Dendritic cell treated with granulocyte-macrophage colony-stimulating factor and Interleukin-4, amounts not matched to agents 40 ng/mL and 50 ng/mL, for 4 days (primary cell): ENCODE results near the gene UBQLN4.
"Not testable (repeated sequence)": the region's sequence is repeated elsewhere in the genome, so short reads cannot be mapped to it uniquely, and the experiment has no call there.

Experiments used
- H3K27ac Mint-ChIP-seq: one replicate; pipeline ENCODE4 v1.8.0; 2022; ENCODE audit warnings: mild to moderate bottlenecking, mixed read lengths
- H3K27me3 Mint-ChIP-seq: one replicate; pipeline ENCODE4 v1.8.0; 2022; ENCODE audit warnings: mild to moderate bottlenecking, mixed read lengths
- H3K36me3 Mint-ChIP-seq: one replicate; pipeline ENCODE4 v1.8.0; 2022; ENCODE audit warnings: low read depth, mixed read lengths
- H3K4me1 Mint-ChIP-seq: one replicate; pipeline ENCODE4 v1.8.0; 2022; ENCODE audit warnings: low read depth, mixed read lengths
- H3K4me3 Mint-ChIP-seq: one replicate; pipeline ENCODE4 v1.8.0; 2022; ENCODE audit warnings: mild to moderate bottlenecking, moderate library complexity, mixed read lengths
- H3K9me3 Mint-ChIP-seq: one replicate; pipeline ENCODE4 v1.8.0; 2022; ENCODE audit warnings: mixed read lengths
- intact Hi-C: fragments of 100-400 bp; cut with micrococcal nuclease; formaldehyde crosslinking; loops from one replicate; pipeline ENCODE4 v1.15.0; 2022

UBQLN4 gene

DNA sequence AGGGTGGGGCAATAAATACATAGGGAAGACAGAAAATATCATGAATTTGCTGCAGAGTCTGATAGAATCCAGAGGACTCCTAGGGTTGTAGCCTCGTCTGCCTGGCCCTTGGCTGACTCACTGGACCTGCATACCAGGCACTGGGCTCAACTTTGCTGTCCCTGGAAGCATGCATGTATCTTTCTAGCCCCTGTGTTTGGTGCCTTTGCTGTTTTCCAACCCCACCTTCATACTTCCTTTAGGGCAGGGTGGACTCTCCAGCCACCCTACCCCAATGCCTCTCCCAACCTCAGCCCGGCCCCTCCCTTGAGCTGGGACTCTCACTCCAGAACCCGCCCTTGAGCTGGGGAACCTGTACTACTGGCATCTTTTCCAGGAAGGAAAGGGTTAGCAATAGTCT, 8.6 kb upstream of the UBQLN4 start:
- H3K27me3 Mint-ChIP-seq, result peaks cover 4% of the 10 kb centered on the region
- H3K36me3 Mint-ChIP-seq, result peaks cover 24% of the 10 kb centered on the region
- no peak overlapping the region for H3K4me3 Mint-ChIP-seq
- no peak overlapping the region for H3K27ac Mint-ChIP-seq
- peaks cover 46% of the 10 kb centered on the region for H3K4me1 Mint-ChIP-seq
- intact Hi-C loops, result no loop called here
- H3K9me3 Mint-ChIP-seq, result no peaks in the 10 kb centered on the region

DNA sequence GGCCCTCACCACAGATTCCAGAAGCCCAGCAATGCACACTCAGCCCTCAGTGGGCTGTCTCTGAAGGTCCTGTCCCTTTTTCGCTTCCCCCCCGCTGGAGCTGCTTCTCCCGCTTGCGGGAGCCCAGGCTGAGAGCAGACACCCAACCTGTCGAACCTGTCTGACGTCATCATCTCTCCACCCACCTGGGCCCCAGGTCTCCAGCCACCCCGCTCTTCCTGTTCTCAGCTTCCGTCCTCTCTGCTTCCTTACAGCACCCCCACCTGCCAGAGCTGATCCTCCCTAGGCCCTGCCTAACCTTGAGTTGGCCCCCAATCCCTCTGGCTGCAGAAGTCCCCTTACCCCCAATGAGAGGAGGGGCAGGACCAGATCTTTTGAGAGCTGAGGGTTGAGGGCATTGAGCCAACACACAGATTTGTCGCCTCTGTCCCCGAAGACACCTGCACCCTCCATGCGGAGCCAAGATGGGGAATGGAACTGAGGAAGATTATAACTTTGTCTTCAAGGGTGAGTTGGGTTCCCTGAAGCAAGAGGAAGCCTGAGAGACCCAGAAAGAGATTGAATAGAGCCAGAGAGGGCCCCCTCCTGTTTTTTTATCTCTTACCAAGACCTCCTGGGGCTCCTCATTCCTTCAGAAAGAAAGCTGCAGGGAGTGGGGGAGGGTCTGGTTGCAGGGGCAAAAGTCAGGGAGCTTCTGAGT, 7.5 kb upstream of the UBQLN4 start, which contains the start of gene RAB25:
Gene RAB25 (plus strand): TSS at position 224 of the 700 bp plus-strand sequence. CDS start 241 bp downstream, at position 465.
- intact Hi-C loops, result no loop called here
- Mint-ChIP-seq H3K9me3 (no peaks in the 10 kb centered on the region), H3K36me3 (peaks cover 32% of the 10 kb centered on the region), H3K27ac (peak within 1 kb of the TSS; percentile 12), H3K4me3 (no peak within 1 kb of the TSS), H3K27me3 (peaks cover 4% of the 10 kb centered on the region), H3K4me1 (peaks cover 52% of the 10 kb centered on the region)

DNA sequence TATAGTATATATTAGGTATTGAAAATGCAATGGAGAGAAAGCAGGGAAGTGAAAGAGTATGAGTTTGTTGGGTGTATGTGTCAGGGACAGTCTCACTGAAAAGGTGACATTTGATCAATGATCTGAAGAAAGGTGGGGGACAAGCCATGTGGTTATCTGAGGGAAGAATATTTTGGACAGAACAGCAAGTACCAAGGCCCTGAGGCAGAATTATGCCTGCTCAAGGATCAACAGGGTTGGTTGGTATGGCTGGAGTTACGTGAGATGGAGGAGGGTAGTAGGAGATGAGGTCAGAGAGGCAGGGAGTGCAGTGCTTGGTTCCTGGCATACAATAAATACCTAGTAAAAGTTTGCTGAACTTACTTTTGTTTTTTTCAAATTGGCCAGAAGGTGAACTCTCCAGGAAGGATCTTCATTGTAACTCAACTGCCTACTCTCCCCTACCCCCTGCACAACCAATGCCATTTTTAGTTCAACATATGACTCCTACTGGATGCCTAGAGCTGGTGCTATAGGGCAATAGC, 2.8 kb upstream of the UBQLN4 start:
- peaks cover 60% of the 10 kb centered on the region for H3K36me3 Mint-ChIP-seq
- no peaks in the 10 kb centered on the region for H3K9me3 Mint-ChIP-seq
- H3K27ac Mint-ChIP-seq, result peak overlapping the region; percentile 97
- peaks cover 54% of the 10 kb centered on the region for H3K4me1 Mint-ChIP-seq
- peak overlapping the region; percentile 37 for H3K4me3 Mint-ChIP-seq
- peaks cover 4% of the 10 kb centered on the region for H3K27me3 Mint-ChIP-seq
- intact Hi-C loops, result no loop called here

DNA sequence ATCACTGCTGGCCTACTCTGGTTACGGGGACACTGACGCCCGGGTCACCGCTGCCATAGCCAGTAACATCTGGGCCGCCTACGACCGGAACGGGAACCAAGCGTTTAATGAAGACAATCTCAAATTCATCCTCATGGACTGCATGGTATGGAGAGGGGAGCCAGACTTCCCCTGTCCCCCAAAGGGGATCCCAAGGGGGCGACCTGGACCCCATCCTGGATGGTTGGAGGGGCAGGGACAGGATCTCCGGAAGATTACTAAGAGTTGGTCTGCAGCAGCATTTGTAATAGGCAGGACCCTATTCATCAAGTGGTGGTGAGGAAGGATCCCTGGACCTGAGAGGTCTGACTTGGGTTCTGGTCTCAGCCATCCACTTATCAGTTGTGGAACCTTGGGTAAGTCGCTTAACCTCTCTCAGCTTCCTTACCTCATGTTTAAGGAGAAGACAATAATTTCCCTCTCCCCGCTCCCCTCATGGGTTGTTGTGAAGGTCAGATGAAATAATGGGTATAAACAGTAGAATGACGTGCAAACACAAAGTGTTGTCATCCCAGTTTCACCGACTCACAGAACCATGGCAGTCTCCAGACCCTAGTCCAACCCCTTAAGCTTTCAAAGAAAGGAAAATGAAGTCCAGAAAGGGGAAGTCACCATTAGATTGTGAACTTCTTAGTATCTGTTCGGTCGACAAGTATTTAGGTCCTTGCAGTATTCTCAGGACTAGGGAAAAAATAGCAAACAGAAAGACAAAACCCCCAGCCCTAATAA, 1.9 kb upstream of the UBQLN4 start:
- intact Hi-C loops, result loop anchor here (2.0 kb wide), 2 partner anchors 27 to 35 kb away; partner anchors contain the start of gene MEX3A
- Mint-ChIP-seq H3K9me3 (no peaks in the 10 kb centered on the region), H3K4me1 (peaks cover 50% of the 10 kb centered on the region), H3K4me3 (peak overlapping the region; percentile 99), H3K27ac (peak overlapping the region; percentile 97), H3K27me3 (no peaks in the 10 kb centered on the region), H3K36me3 (peaks cover 70% of the 10 kb centered on the region)

DNA sequence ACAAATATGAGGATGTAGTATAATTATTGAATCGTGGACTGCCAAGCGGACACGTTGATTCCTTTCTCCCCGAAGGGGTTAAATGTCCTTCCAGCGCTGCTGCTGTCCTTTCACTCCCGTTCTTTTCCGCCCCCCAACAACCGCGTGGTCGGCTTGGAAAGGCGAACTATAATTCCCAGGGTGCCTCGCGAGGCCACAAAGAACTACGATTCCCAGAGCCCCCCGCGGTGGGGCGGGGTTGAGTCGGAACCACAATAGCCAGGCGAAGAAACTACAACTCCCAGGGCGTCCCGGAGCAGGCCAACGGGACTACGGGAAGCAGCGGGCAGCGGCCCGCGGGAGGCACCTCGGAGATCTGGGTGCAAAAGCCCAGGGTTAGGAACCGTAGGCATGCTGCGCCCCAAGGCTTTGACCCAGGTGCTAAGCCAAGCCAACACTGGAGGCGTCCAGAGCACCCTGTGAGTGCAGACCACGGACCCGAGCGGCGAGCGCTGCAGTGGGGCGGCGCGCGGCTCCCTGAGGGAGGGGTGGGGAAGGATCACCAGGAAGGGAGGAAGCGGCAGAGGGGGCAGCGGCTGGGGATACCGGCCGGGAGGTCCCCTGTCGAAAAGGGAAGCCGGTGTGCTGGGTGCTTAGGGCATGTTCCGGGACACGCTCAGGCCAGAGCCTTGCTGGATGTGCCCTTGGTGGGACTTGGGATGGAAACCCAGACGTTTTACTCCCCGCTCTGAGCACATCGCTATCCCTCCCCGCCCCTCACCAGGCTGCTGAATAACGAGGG, 1.1 kb upstream of the UBQLN4 start, which contains the start of gene LAMTOR2:
Gene LAMTOR2 (plus strand): TSS at position 283 of the 781 bp plus-strand sequence. CDS start 108 bp downstream, at position 391.
- H3K27me3 Mint-ChIP-seq, result no peaks in the 10 kb centered on the region
- intact Hi-C loops, result loop anchor here (1.0 to 2.0 kb wide), 3 partner anchors 28 to 36 kb away; partner anchors contain the start of genes MEX3A and SSR2
- peak within 1 kb of the TSS; percentile 99 for H3K4me3 Mint-ChIP-seq
- H3K4me1 Mint-ChIP-seq, result peaks cover 53% of the 10 kb centered on the region
- H3K36me3 Mint-ChIP-seq, result peaks cover 77% of the 10 kb centered on the region
- peak within 1 kb of the TSS; percentile 97 for H3K27ac Mint-ChIP-seq
- no peaks in the 10 kb centered on the region for H3K9me3 Mint-ChIP-seq

DNA sequence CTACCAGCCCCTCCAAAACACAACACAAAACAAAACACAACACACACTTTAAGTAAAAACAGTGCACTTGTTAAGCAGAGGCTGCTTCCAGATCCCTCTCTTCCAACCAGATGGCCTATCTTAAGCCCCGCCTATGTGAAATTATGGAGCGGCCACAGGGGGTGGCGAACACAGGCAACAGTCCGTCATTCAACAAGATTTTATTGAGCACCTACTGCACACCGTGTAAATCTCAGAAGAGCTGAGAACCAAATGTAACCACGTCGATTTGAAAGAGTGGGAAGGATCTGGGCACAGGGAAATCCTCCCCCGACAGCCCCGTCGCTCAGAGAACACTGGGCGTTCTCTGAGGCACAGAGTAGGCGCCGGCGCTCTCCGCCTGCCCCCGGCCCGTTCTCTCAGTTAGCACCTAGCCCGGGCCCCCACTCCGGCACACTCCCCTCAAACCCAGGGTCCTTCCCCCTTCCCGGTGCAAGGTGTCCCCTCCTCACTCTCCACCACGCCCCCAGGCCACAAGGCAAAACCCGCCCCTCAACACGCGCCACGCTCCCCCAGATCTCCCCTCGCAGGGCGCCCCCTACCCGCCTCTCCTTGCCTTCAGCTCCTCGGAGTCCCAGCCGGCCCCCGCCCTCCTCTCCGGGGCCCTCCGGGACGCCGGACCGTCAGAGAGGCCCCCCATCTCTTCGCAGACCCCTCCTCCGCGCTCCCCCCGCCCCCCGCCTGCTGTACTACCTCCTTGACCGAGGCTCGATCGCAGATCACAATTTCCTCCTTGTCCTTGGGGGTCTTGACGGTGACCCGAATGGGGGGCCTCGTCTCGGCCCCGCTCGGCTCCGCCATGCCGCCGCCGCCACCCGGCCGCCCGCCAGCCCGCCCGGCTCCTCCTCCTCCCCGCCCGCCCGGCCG, 483 bp downstream of the UBQLN4 start:
- intact Hi-C loops, result no loop called here
- H3K9me3 Mint-ChIP-seq, result no peaks in the 10 kb centered on the region
- H3K27me3 Mint-ChIP-seq, result no peaks in the 10 kb centered on the region
- H3K4me1 Mint-ChIP-seq, result peaks cover 51% of the 10 kb centered on the region
- peak overlapping the region; percentile 99 for H3K4me3 Mint-ChIP-seq
- peak overlapping the region; percentile 97 for H3K27ac Mint-ChIP-seq
- peaks cover 78% of the 10 kb centered on the region for H3K36me3 Mint-ChIP-seq

DNA sequence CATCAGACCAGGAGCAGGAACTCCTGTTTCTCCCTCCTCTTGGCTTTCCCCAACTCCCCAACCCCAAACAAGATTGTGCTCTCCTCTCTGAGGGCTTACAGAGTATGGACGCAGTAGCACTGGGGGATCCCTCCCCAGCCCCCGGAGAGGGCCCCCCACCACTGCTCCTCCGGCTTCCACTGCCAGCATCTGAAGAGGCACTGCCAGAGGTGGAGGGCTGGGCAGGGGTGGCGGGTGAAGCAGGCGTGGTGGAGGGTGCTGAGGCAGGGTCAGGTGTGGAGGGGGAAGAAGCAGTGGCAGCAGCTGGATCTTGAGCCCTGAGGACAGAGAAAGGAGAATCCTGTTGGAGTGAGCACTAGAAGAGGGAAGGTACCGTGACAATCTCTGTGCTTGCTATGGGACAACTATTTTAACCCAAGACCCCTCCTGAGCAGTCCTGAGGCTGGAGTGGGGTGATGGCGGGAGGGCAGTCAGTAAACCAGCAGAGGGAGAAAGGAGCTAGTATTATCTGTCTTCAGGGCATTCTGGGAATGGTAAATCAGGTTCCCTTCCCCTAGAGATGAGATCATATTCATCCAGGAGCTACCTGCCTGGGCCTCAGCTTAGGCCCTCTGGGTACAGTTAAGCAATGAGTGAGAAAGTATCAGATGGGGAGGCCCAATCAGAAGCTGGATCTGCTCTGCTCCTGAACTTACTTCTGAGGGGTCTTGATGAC, 2.4 kb downstream of the UBQLN4 start:
- no peaks in the 10 kb centered on the region for H3K27me3 Mint-ChIP-seq
- H3K36me3 Mint-ChIP-seq, result peaks cover 67% of the 10 kb centered on the region
- intact Hi-C loops, result no loop called here
- H3K9me3 Mint-ChIP-seq, result no peaks in the 10 kb centered on the region
- H3K4me3 Mint-ChIP-seq, result no peak overlapping the region
- no peak overlapping the region for H3K27ac Mint-ChIP-seq
- peaks cover 38% of the 10 kb centered on the region for H3K4me1 Mint-ChIP-seq

DNA sequence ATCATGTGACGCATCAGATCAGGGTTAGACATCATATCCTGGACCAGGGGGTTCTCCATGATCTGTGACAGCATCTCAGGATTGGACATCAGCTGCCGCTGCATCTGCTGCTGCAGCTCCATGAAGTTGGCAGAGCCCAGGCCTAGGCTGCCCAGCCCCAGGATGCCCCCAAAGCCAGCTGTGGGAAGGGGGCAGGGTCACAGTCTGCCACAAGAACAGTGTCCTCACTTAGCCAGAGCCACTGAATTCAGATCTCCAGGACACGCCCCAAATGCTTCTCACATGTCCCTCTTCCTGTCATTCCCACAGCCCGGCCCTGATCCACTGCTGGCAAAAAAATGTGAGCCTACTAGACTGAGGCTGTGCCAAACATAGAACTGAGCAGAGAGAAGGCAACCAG, 3.2 kb downstream of the UBQLN4 start:
- H3K9me3 Mint-ChIP-seq, result no peaks in the 10 kb centered on the region
- no peak overlapping the region for H3K27ac Mint-ChIP-seq
- intact Hi-C loops, result no loop called here

DNA sequence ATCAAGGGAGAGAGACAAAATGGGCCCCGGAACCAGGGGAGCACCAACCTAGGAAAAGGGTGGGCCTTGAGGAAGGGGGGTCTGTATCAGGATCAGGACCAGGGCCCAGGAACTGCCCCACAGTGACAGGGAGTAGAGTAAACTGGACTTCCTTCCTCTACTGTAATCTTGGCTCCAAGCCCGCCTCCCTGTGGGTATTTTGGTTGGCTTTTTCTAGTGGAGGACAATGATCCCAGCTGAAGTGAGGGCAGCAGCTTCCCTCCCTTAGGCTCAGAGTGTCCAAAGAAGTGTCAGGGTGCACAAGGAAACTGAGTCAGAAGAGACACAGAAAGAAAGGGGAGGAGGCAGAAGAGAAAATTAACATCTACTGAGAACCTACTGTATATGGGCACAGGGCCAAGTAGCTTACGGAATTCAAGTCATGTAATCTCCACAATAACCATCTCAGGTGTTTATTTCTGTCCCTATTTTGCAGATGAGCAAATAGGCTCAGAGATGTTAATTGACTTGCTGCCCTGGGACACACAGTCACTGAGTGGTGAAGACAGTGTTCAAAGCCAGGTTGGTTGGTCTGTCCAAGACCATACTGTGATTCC, 4.8 kb downstream of the UBQLN4 start:
- H3K4me1 Mint-ChIP-seq, result peaks cover 26% of the 10 kb centered on the region
- H3K27me3 Mint-ChIP-seq, result no peaks in the 10 kb centered on the region
- intact Hi-C loops, result no loop called here
- H3K36me3 Mint-ChIP-seq, result peaks cover 67% of the 10 kb centered on the region
- H3K27ac Mint-ChIP-seq, result no peak overlapping the region
- no peaks in the 10 kb centered on the region for H3K9me3 Mint-ChIP-seq
- H3K4me3 Mint-ChIP-seq, result no peak overlapping the region

More for the DNA sequence above, 3.2 kb downstream of the UBQLN4 start:
- Mint-ChIP-seq H3K36me3 (peaks cover 63% of the 10 kb centered on the region), H3K27me3 (no peaks in the 10 kb centered on the region), H3K4me3 (no peak overlapping the region), H3K4me1 (peaks cover 30% of the 10 kb centered on the region)

DNA sequence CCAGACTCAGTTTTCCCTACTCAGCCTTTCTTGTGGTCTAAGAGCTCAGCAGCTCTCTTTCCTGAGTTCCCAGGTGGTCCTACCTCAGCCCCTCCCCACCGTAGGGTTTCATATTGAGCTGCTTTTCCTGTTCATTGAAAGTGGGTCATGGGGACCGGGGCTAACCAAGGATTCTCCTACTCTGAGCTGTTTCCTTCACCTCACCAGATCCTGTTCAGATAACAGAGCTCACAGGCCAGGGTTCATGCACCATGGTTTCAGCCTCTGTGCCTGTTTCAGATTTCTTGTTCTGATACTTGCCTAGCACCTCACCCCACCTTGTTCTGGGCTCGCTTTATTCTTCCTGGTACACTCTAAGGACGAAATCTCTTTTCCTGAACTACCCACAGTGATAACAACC, 8.5 kb downstream of the UBQLN4 start:
- H3K9me3 Mint-ChIP-seq, result no peaks in the 10 kb centered on the region
- H3K4me1 Mint-ChIP-seq, result peaks cover 16% of the 10 kb centered on the region
- H3K27me3 Mint-ChIP-seq, result no peaks in the 10 kb centered on the region
- H3K27ac Mint-ChIP-seq, result no peak overlapping the region
- intact Hi-C loops, result no loop called here
- peaks cover 79% of the 10 kb centered on the region for H3K36me3 Mint-ChIP-seq
- no peak overlapping the region for H3K4me3 Mint-ChIP-seq

DNA sequence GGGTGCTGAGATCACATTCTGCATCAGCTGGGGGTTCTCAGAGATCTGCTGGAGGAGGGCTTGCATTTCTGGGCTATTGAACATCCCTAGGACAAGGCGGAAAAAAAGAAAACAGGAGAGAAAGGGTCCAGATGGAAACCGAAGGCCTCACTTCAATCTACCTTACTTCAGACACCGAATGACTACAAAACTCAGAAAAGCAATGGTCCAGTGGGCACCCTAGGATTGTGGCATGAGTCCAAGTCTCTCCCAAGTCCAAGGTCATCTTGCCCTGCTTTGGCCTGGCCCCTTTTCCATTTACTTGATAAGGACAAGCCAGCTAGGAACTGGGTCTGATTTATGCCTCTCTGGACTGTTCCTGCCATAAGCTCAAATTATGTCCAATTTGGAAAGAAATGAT, 10.8 kb downstream of the UBQLN4 start:
- Mint-ChIP-seq H3K27me3 (no peaks in the 10 kb centered on the region), H3K27ac (no peak overlapping the region), H3K36me3 (peaks cover 76% of the 10 kb centered on the region), H3K4me1 (no peaks in the 10 kb centered on the region), H3K4me3 (no peak overlapping the region), H3K9me3 (no peaks in the 10 kb centered on the region)
- intact Hi-C loops, result no loop called here

DNA sequence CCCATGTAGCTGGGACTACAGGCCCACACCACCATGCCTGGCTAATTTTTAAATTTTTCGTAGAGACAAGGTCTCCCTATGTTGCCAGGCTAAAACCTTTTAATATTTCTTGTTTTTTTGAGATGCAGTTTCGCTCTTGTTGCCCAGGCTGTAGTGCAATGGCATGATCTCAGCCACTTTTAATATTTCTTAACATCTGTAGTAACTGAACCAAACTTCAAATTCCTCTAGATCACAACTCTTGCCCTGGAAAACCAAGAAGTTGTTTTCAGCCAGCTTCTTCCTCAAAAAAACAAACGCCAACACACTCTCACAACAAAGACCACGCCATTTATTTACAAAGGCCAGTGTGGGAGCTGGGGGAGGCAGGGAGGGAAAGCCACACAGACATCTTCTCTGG, 18.6 kb downstream of the UBQLN4 start:
- H3K27ac Mint-ChIP-seq, H3K4me3 Mint-ChIP-seq, H3K27me3 Mint-ChIP-seq, H3K4me1 Mint-ChIP-seq, intact Hi-C loops, H3K9me3 Mint-ChIP-seq: not testable (repeated sequence)
- peaks cover 40% of the 10 kb centered on the region for H3K36me3 Mint-ChIP-seq
